Fibroblast of villous mesenchyme (primary cell): Measurements from ENCODE around the gene RPL36A. TPM values are rescaled to one million over a fixed set of nuclear protein-coding genes. Genes with fewer than 3 reads are reported as not detected.

Experiments
- DNase-seq: peaks from one replicate; pipeline ENCODE4 v3.0.0-alpha.2; 2010; ENCODE audit warnings: low read depth
- H3K4me3 ChIP-seq: 2 replicates; pipeline ENCODE4 v1.5.1; 2011; ENCODE audit warnings: low read depth, mild to moderate bottlenecking, low read length
- CTCF ChIP-seq: IDR thresholded peaks from 2 replicates; pipeline ENCODE4 v1.5.1; 2012; ENCODE audit warnings: low read depth, mild to moderate bottlenecking, low read length; ENCODE audit not compliant: insufficient read depth
- total RNA-seq: library from RNA; depleted of rRNA; stranded (reverse); fragments of >200 nt; gene quantifications from 2 replicates; pipeline ENCODE4 v1.2.3, GENCODE V29; 2012

The RPL36A gene
- total RNA-seq, 1 donor = 103 TPM

DNA sequence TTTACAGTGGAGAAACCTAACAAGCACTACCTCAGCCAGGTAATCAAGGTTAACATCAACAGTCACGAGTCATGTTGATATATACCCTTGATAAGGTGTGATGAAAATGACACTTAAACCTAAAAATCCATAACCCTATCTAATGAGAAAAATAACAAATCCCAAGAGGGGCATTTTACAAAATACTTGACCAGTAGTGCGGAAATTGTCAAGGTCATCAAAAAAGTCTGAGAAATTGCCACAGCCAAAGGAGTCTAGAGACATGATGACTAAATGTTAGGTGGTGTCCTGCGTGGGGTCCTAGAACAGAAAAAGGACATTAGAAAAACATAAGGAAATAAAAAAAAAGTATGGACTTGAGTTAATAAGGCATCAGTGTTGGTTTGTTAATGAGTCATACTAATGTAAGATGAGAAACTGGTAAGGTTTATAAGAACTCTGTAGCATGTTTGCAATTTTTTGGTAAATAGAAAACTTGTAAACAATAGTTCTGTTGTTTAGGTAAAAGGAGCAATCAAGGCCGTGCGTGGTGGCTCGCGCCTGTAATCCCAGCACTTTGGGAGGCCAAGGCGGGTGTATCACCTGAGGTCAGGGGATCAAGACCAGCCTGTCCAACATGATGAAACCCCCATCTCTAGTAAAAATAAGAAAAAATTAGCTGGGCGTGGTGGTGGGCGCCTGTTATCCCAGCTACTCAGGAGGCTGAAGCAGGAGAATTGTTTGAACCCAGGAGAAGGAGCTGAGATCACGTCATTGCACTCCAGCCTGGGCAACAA, 2.9 kb downstream of the RPL36A start:
- H3K4me3 ChIP-seq = no peak overlapping the region
- no peak for TF ChIP-seq CTCF
- DNase-seq = no peak

- DNase-seq = no peak
- no peak overlapping the region for H3K4me3 ChIP-seq
- no peak for TF ChIP-seq CTCF
Measured at GRCh38 chrX:101394372-101394771, 3.6 kb downstream of the RPL36A start.

- no peak overlapping the region for H3K4me3 ChIP-seq
- peak; percentile 46 for DNase-seq
- TF ChIP-seq CTCF = no peak
Measured at GRCh38 chrX:101395789-101396188, 5.0 kb downstream of the RPL36A start.

- DNase-seq = no peak
- no peak for TF ChIP-seq CTCF
- no peak overlapping the region for H3K4me3 ChIP-seq
Measured at GRCh38 chrX:101397779-101398178, 7.0 kb downstream of the RPL36A start.

GRCh38 chrX:101398694-101399093, 7.9 kb downstream of the RPL36A start:
- H3K4me3 ChIP-seq = no peak overlapping the region
- DNase-seq = no peak
- TF ChIP-seq CTCF = no peak

DNA sequence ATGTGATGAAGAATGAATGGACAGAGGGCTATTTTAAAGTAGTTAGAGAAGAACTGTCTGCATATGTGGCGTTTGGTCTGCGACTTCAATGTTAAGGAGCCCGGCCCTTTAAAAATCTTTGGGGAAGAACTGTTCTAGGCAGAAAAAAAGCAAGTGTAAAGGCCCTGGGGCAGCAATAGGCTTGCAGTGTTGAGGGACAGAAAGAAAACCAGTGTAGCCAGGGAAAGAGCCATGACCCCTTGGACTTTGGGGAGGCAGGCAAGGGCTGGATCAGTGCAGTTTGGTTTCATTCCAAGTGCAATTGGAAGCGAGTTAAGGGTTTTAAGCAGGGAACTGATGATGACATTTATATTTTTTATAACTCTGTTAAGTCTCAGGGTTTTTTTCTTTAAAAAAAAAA, 9.0 kb downstream of the RPL36A start:
- DNase-seq = no peak
- TF ChIP-seq CTCF = no peak
- H3K4me3 ChIP-seq = no peak overlapping the region
